Adrenal gland (tissue), 5 donors: ENCODE measurements around the gene FURIN.
A peak's percentile ranks its signal among the peaks of the same experiment; 100 is the strongest.

ENCODE experiments used
- CTCF ChIP-seq, 6 experiments: fragments of 450-650 bp in 4 of 6; fragments of 200-600 bp in 2 of 6; sonication (generic) in 1 of 6; IDR thresholded peaks; 1 replicate in 5 of 6; 2 replicates in 1 of 6; pipeline versions ENCODE4 v1.5.1 to v1.8.0; 2016 to 2021; ENCODE audit warnings: antibody characterized with exemption in 6 of 6, mild to moderate bottlenecking in 2 of 6, moderate library complexity in 1 of 6
- POLR2A ChIP-seq, 2 donors: fragments of 450-650 bp; IDR thresholded peaks; one replicate each; pipeline ENCODE4 v1.6.1; 2017; ENCODE audit warnings: antibody characterized with exemption in 2 of 2, mild to moderate bottlenecking in 2 of 2, moderate library complexity in 1 of 2
- donor health status: DM: no; HTN: no; CAD: no.

GRCh38 chr15:90883976-90884718 is 15.8 kb downstream of the FURIN start, which contains the start of gene FES:
- TF ChIP-seq CTCF (IDR thresholded peaks at IDR 0.05) (no peak), POLR2A (IDR thresholded peaks at IDR 0.05) (peak; percentile 39 to 51)
